HCT116 (cell line): ENCODE results near the gene ABHD16B. TPM values are rescaled to one million over a fixed set of nuclear protein-coding genes. Genes with fewer than 3 reads are reported as not detected.

Source experiments
- ATAC-seq: fragments of 200-7000 bp; cut with Tn5 transposase; 2 replicates; pipeline ENCODE4 v1.9.1; 2020; ENCODE audit warnings: mild to moderate bottlenecking, moderate library complexity
- Bru-seq: library from RNA; stranded (reverse); fragments of 400-500 nt; gene quantifications from one replicate; lab custom pipeline; 2021; lab: Mats Ljungman, UMichigan
- BruChase-seq, 2 experiments: library from RNA; stranded (reverse); fragments of 400-500 nt; gene quantifications; one replicate each; lab custom pipeline; 2021; lab: Mats Ljungman, UMichigan
- BruUV-seq: library from RNA; stranded (reverse); fragments of 400-500 nt; replicated peaks from 2 replicates; lab custom pipeline; 2021; lab: Mats Ljungman, UMichigan
- CTCF ChIA-PET: fragments of 300-600 bp; sonication (Branson Sonifier 250); formaldehyde crosslinking; loops from one replicate; lab custom pipeline; 2021; ENCODE audit warnings: antibody characterized with exemption; lab: Charles Lee
- POLR2A ChIA-PET: fragments of 300-600, 350-600 bp; sonication (Branson Sonifier 250); formaldehyde crosslinking; loops from one replicate; lab custom pipeline; 2021; ENCODE audit warnings: antibody characterized with exemption; lab: Charles Lee
- RAD21 ChIA-PET, 2 experiments: fragments of 300-600 bp; sonication (Branson Sonifier 250); formaldehyde crosslinking; loops; one replicate each; lab custom pipeline; 2023; ENCODE audit warnings: low total read pairs in 2 of 2; ENCODE audit not compliant: uncharacterized antibody in 2 of 2, unreplicated experiment in 2 of 2, low non-redundant PET in 1 of 2; lab: Charles Lee
- DNase-seq: peaks from one replicate; pipeline ENCODE4 v3.0.0-alpha.2; 2010; ENCODE audit warnings: low read depth, low spot score
- H2AFZ ChIP-seq: fragments of 200-600 bp; shearing (Covaris generic), sonication (generic); 2 replicates; pipeline ENCODE4 v1.6.1; 2017; ENCODE audit warnings: low read depth, mixed run types, mixed read lengths, antibody characterized with exemption, low read length; ENCODE audit not compliant: poor library complexity, severe bottlenecking
- H3K27ac ChIP-seq: 2 replicates; pipeline ENCODE4 v1.5.1; 2012; ENCODE audit warnings: low read depth, low read length
- H3K27me3 ChIP-seq: fragments of 200-600 bp; sonication (generic); 2 replicates; pipeline ENCODE4 v1.6.1; 2016; ENCODE audit warnings: mixed run types, low read length, mixed read lengths; ENCODE audit not compliant: insufficient read depth
- H3K36me3 ChIP-seq, 2 experiments: fragments of 200-500 bp in 1 of 2; fragments of 200-600 bp in 1 of 2; sonication (Bioruptor generic) in 1 of 2; sonication (generic) in 1 of 2; 2 replicates each; pipeline versions ENCODE4 v1.5.1 to v1.6.1; 2014 to 2016; ENCODE audit warnings: low read length in 2 of 2, inconsistent platforms in 1 of 2, mixed read lengths in 1 of 2, mixed run types in 1 of 2; ENCODE audit not compliant: insufficient read depth in 2 of 2, control insufficient read depth in 1 of 2
- H3K4me1 ChIP-seq, 2 experiments: fragments of 200-600 bp in 1 of 2; sonication (generic) in 1 of 2; 2 replicates each; pipeline versions ENCODE4 v1.5.1 to v1.6.1; 2012 to 2017; ENCODE audit warnings: low read length in 2 of 2, inconsistent platforms in 1 of 2, mild to moderate bottlenecking in 1 of 2, mixed read lengths in 1 of 2, mixed run types in 1 of 2, moderate library complexity in 1 of 2; ENCODE audit not compliant: insufficient read depth in 2 of 2, control insufficient read depth in 1 of 2
- H3K4me2 ChIP-seq: fragments of 200-600 bp; sonication (generic); 2 replicates; pipeline ENCODE4 v1.6.1; 2017; ENCODE audit warnings: mixed run types, low read length, mixed read lengths
- H3K4me3 ChIP-seq, 2 experiments: fragments of 200-600 bp in 1 of 2; sonication (generic) in 1 of 2; replicated peaks in 1 of 2; 2 replicates each; pipeline ENCODE4 v1.5.1; 2011 to 2016; ENCODE audit warnings: low read length in 2 of 2, control low read depth in 1 of 2, low read depth in 1 of 2, mild to moderate bottlenecking in 1 of 2, mixed read lengths in 1 of 2, mixed run types in 1 of 2
- H3K79me2 ChIP-seq: fragments of 200-600 bp; sonication (generic); 2 replicates; pipeline ENCODE4 v1.6.1; 2017; ENCODE audit warnings: mild to moderate bottlenecking, mixed run types, low read length, moderate library complexity, mixed read lengths; ENCODE audit not compliant: insufficient read depth
- H3K9ac ChIP-seq: fragments of 200-600 bp; sonication (generic); 2 replicates; pipeline ENCODE4 v1.6.1; 2016; ENCODE audit warnings: low read length, mixed read lengths
- H3K9me2 ChIP-seq: fragments of 200-600 bp; sonication (generic), shearing (Covaris generic); 2 replicates; pipeline ENCODE4 v1.6.1; 2017; ENCODE audit warnings: mixed run types, mild to moderate bottlenecking, moderate library complexity; ENCODE audit not compliant: insufficient read depth
- H3K9me3 ChIP-seq, 2 experiments: fragments of 200-500 bp in 1 of 2; fragments of 200-600 bp in 1 of 2; sonication (Bioruptor generic) in 1 of 2; sonication (generic) in 1 of 2; 2 replicates each; pipeline ENCODE4 v1.6.1; 2014 to 2017; ENCODE audit warnings: low read length in 2 of 2, mixed read lengths in 2 of 2, inconsistent platforms in 1 of 2, low read depth in 1 of 2, mild to moderate bottlenecking in 1 of 2, mixed run types in 1 of 2, moderate library complexity in 1 of 2; ENCODE audit not compliant: control insufficient read depth in 1 of 2, insufficient read depth in 1 of 2
- H4K20me1 ChIP-seq: fragments of 200-600 bp; sonication (generic), shearing (Covaris generic); 2 replicates; pipeline ENCODE4 v1.6.1; 2017; ENCODE audit warnings: mixed run types, mild to moderate bottlenecking, moderate library complexity; ENCODE audit not compliant: insufficient read depth
- POLR2AphosphoS5 ChIP-seq: IDR thresholded peaks from 2 replicates; pipeline ENCODE4 v1.6.1; 2011; ENCODE audit warnings: mild to moderate bottlenecking, low read depth, low read length, moderate library complexity
- REST ChIP-seq: IDR thresholded peaks from 2 replicates; pipeline ENCODE4 v1.6.1; 2012; ENCODE audit warnings: low read depth
- intact Hi-C: fragments of 100-400 bp; cut with micrococcal nuclease; formaldehyde crosslinking; loops from 2 replicates; pipeline ENCODE4 v1.10.0; 2022
- long read RNA-seq: library from polyadenylated mRNA; unstranded; transcript quantifications from one replicate; pipeline ENCODE4 v2.0.0, GENCODE V29; 2021; ENCODE audit not compliant: unreplicated experiment
- polyA plus RNA-seq: library from polyadenylated mRNA; unstranded; fragments of >200 nt; gene quantifications from 2 replicates; pipeline ENCODE4 v1.2.1, GENCODE V29; 2012; ENCODE audit warnings: missing spikeins
- total RNA-seq: library from RNA; stranded (reverse); gene quantifications from one replicate; pipeline ENCODE4 v1.2.1, GENCODE V29; 2021; ENCODE audit not compliant: unreplicated experiment

Gene ABHD16B
- total RNA-seq (not detected), Bru-seq, nascent RNA (not detected), BruChase-seq, experiment 1, labeled RNA remaining after a 6-hour chase (not detected), BruChase-seq, experiment 2, labeled RNA remaining after a 2-hour chase (not detected)
- 0.86 TPM in 1 of 2 replicates, not detected in the other for polyA plus RNA-seq
- long read RNA-seq = 0 reads

GRCh38 chr20:63861365-63861934 lies at the start of gene ABHD16B:
TSS of gene ABHD16B (plus strand) at chr20:63861498. CDS start at chr20:63861541, 43 bp downstream.
- no peak within 1 kb of the TSS for H3K4me3 ChIP-seq
- POLR2A ChIA-PET = no interaction called here
- CTCF ChIA-PET = no interaction called here
- DNase-seq (no peak), ATAC-seq (no peak)
- RAD21 ChIA-PET = no interaction called here
- H3K4me1 ChIP-seq = peaks cover 12 to 25% of the 10 kb centered on the region in 2 experiments
- H3K27me3 ChIP-seq = no peaks in the 10 kb centered on the region
- no peak within 1 kb of the TSS for H3K9ac ChIP-seq
- H2AFZ ChIP-seq = no peak within 1 kb of the TSS
- no peaks in the 10 kb centered on the region for H3K9me3 ChIP-seq
- TF ChIP-seq REST = no peak
- TF ChIP-seq POLR2AphosphoS5 = 0 out of 2 replicates have a peak, but pooled peaks have one; percentile 14
- H4K20me1 ChIP-seq = no peaks in the 10 kb centered on the region
- H3K27ac ChIP-seq = no peak within 1 kb of the TSS; the same call in 1 of the 2 replicates
- no peaks in the 10 kb centered on the region for H3K9me2 ChIP-seq
- intact Hi-C loops = loop anchor here (10.0 kb wide), 2 partner anchors 113 to 127 kb away; partner anchors contain the start of genes LIME1, SAMD10 and SLC2A4RG
- H3K36me3 ChIP-seq = peaks cover 0 to 11% of the 10 kb centered on the region in 2 experiments; a peak in 2 of 4 replicates
- BruUV-seq = no TSS peak
- no peak within 1 kb of the TSS for H3K4me2 ChIP-seq
- H3K79me2 ChIP-seq = peaks cover 26% of the 10 kb centered on the region
